Muscle layer of colon (tissue), 2 donors: ENCODE measurements around the gene THAP4.

Experiments
- H3K27ac ChIP-seq: one replicate; pipeline ENCODE4 v1.7.0; 2013; ENCODE audit warnings: low read depth, mild to moderate bottlenecking, low read length, moderate library complexity
- H3K27me3 ChIP-seq, 2 donors: one replicate each; pipeline ENCODE4 v1.7.0; 2013; ENCODE audit warnings: low read length in 2 of 2, mild to moderate bottlenecking in 2 of 2; ENCODE audit not compliant: insufficient read depth in 2 of 2, control insufficient read depth in 1 of 2
- H3K36me3 ChIP-seq: one replicate; pipeline ENCODE4 v1.7.0; 2013; ENCODE audit warnings: mild to moderate bottlenecking, low read length; ENCODE audit not compliant: insufficient read depth
- H3K4me1 ChIP-seq: one replicate; pipeline ENCODE4 v1.7.0; 2013; ENCODE audit warnings: mild to moderate bottlenecking, low read length; ENCODE audit not compliant: insufficient read depth
- H3K4me3 ChIP-seq, 2 donors: one replicate each; pipeline ENCODE4 v1.7.0; 2013; ENCODE audit warnings: low read length in 2 of 2, low read depth in 1 of 2, mild to moderate bottlenecking in 1 of 2, moderate library complexity in 1 of 2
- H3K9ac ChIP-seq: one replicate; pipeline ENCODE4 v1.7.0; 2013; ENCODE audit warnings: low read length
- H3K9me3 ChIP-seq: one replicate; pipeline ENCODE4 v1.7.0; 2013; ENCODE audit warnings: mild to moderate bottlenecking, low read length
- donor health status: abdominal sarcoma.
- donor health status: Adenocarcinoma of cecum.

Gene THAP4

GRCh38 chr2:241545523-241546473 is 91.2 kb downstream of the THAP4 start:
- H3K4me3 ChIP-seq = no peak overlapping the region
- H3K9me3 ChIP-seq = no peaks in the 10 kb centered on the region
- no peak overlapping the region for H3K9ac ChIP-seq
- H3K36me3 ChIP-seq = no peaks in the 10 kb centered on the region
- H3K27ac ChIP-seq = no peak overlapping the region
- peaks cover 6% of the 10 kb centered on the region for H3K4me1 ChIP-seq
- peaks cover 2 to 34% of the 10 kb centered on the region in 2 donors for H3K27me3 ChIP-seq

GRCh38 chr2:241545106-241545505 is 91.9 kb downstream of the THAP4 start:
- no peaks in the 10 kb centered on the region for H3K4me1 ChIP-seq
- no peaks in the 10 kb centered on the region for H3K9me3 ChIP-seq
- H3K27ac ChIP-seq = no peak overlapping the region
- peaks cover 8 to 41% of the 10 kb centered on the region in 2 donors for H3K27me3 ChIP-seq
- H3K9ac ChIP-seq = no peak overlapping the region
- no peaks in the 10 kb centered on the region for H3K36me3 ChIP-seq
- H3K4me3 ChIP-seq = no peak overlapping the region

GRCh38 chr2:241542278-241542605 is 94.7 kb downstream of the THAP4 start:
- no peaks in the 10 kb centered on the region for H3K4me1 ChIP-seq
- no peak overlapping the region for H3K27ac ChIP-seq
- H3K36me3 ChIP-seq = no peaks in the 10 kb centered on the region
- H3K4me3 ChIP-seq = no peak overlapping the region
- peaks cover 14 to 52% of the 10 kb centered on the region in 2 donors for H3K27me3 ChIP-seq
- no peaks in the 10 kb centered on the region for H3K9me3 ChIP-seq
- H3K9ac ChIP-seq = no peak overlapping the region

- H3K36me3 ChIP-seq = no peaks in the 10 kb centered on the region
- no peak overlapping the region for H3K4me3 ChIP-seq
- H3K27me3 ChIP-seq = peaks cover 14 to 52% of the 10 kb centered on the region in 2 donors
- H3K4me1 ChIP-seq = no peaks in the 10 kb centered on the region
- no peak overlapping the region for H3K27ac ChIP-seq
- H3K9ac ChIP-seq = no peak overlapping the region
- H3K9me3 ChIP-seq = no peaks in the 10 kb centered on the region
These were observed 95.2 kb downstream of the THAP4 start for GRCh38 chr2:241541564-241542277.

GRCh38 chr2:241540771-241541561 is 96.0 kb downstream of the THAP4 start:
- H3K27ac ChIP-seq = no peak overlapping the region
- no peak overlapping the region for H3K9ac ChIP-seq
- H3K4me1 ChIP-seq = no peaks in the 10 kb centered on the region
- H3K27me3 ChIP-seq = peaks cover 14 to 52% of the 10 kb centered on the region in 2 donors
- H3K9me3 ChIP-seq = no peaks in the 10 kb centered on the region
- no peak overlapping the region for H3K4me3 ChIP-seq
- H3K36me3 ChIP-seq = no peaks in the 10 kb centered on the region

GRCh38 chr2:241540401-241540770 is 96.6 kb downstream of the THAP4 start:
- H3K27ac ChIP-seq = no peak overlapping the region
- peaks cover 14 to 46% of the 10 kb centered on the region in 2 donors for H3K27me3 ChIP-seq
- H3K36me3 ChIP-seq = no peaks in the 10 kb centered on the region
- H3K9ac ChIP-seq = no peak overlapping the region
- no peak overlapping the region for H3K4me3 ChIP-seq
- H3K9me3 ChIP-seq = no peaks in the 10 kb centered on the region
- H3K4me1 ChIP-seq = no peaks in the 10 kb centered on the region

GRCh38 chr2:241539616-241540374 is 97.2 kb downstream of the THAP4 start:
- no peak overlapping the region for H3K27ac ChIP-seq
- no peaks in the 10 kb centered on the region for H3K36me3 ChIP-seq
- H3K4me3 ChIP-seq = no peak overlapping the region
- H3K4me1 ChIP-seq = no peaks in the 10 kb centered on the region
- no peak overlapping the region for H3K9ac ChIP-seq
- no peaks in the 10 kb centered on the region for H3K9me3 ChIP-seq
- H3K27me3 ChIP-seq = peaks cover 14 to 43% of the 10 kb centered on the region in 2 donors

GRCh38 chr2:241538838-241539615 is 97.9 kb downstream of the THAP4 start:
- Histone ChIP-seq H3K9me3 (no peaks in the 10 kb centered on the region), H3K27me3 (peaks cover 14 to 42% of the 10 kb centered on the region in 2 donors), H3K9ac (no peak overlapping the region), H3K36me3 (no peaks in the 10 kb centered on the region), H3K4me1 (no peaks in the 10 kb centered on the region), H3K27ac (no peak overlapping the region), H3K4me3 (no peak overlapping the region)

- Histone ChIP-seq H3K9me3 (no peaks in the 10 kb centered on the region), H3K9ac (no peak overlapping the region), H3K4me1 (no peaks in the 10 kb centered on the region), H3K27ac (no peak overlapping the region), H3K27me3 (peaks cover 14 to 24% of the 10 kb centered on the region in 2 donors), H3K4me3 (no peak overlapping the region), H3K36me3 (no peaks in the 10 kb centered on the region)
These were observed 100.9 kb downstream of the THAP4 start for GRCh38 chr2:241535871-241536655.
